Activated CD4-positive, alpha-beta T cell treated with anti-CD3 and anti-CD28 coated beads, Interleukin-2, amount 50 U/mL, for 1 hour (primary cell): ENCODE data around the gene BCAR3.
"Not testable (repeated sequence)": the region's sequence is repeated elsewhere in the genome, so short reads cannot be mapped to it uniquely, and the experiment has no call there.

Experiments
- DNase-seq: peaks from one replicate; pipeline ENCODE4 v3.0.0-alpha.2; 2020

Gene BCAR3

DNA sequence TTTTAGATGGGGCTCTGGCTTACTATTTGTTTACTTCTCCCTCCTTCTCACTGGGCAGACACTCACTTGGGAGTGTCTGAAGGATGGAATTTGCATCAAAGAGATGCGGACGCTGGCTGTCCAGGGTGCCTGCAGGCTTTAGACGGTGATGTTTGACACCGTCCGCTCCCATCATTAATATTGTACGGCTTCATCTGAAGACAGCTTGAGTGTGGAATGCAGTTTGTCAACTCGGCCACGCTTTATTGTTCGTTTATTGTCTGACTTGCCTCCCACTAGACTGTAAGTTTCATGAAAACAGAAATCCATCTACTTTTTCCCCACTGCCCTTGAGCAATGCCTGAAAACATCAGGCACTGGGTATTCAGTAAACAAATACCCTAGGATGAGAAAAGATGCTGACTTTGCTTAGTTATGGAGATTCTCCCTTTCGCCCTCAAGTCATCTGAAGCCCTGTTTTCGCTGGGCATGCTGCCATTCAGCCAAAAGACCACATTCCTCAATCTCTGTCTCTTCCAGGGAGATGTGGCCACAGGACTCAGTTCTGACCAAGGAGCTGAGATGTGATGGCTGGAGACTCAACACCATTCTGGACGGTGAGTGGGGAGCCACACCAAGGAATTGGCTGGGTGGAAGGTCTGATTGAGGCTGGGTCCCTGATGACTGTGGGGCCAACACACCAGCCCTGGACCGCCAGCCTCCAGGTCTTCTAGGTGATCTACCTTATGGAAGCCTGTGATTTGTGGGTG, 87.6 kb downstream of the BCAR3 start:
- DNase-seq = no peak

DNA sequence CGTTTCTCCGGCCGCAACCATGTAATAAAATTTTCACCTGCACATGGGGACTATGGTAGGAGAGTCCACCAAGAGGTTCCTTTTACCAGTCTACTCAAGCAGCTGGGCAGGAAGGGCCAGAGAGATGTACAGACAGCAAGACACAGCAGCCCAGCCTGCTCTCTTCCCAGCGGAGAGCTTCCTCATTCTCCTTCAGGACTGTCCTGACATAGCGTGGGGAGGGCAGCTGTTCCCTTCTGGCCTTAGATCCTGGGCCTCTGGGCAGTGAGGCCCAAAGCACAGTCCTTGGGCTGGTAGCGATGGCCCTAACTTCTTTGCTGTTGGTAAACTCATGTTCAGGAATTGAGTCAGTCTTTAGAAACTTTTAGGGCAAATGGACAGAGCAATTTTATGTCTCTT, 89.1 kb downstream of the BCAR3 start:
- DNase-seq = no peak

DNA sequence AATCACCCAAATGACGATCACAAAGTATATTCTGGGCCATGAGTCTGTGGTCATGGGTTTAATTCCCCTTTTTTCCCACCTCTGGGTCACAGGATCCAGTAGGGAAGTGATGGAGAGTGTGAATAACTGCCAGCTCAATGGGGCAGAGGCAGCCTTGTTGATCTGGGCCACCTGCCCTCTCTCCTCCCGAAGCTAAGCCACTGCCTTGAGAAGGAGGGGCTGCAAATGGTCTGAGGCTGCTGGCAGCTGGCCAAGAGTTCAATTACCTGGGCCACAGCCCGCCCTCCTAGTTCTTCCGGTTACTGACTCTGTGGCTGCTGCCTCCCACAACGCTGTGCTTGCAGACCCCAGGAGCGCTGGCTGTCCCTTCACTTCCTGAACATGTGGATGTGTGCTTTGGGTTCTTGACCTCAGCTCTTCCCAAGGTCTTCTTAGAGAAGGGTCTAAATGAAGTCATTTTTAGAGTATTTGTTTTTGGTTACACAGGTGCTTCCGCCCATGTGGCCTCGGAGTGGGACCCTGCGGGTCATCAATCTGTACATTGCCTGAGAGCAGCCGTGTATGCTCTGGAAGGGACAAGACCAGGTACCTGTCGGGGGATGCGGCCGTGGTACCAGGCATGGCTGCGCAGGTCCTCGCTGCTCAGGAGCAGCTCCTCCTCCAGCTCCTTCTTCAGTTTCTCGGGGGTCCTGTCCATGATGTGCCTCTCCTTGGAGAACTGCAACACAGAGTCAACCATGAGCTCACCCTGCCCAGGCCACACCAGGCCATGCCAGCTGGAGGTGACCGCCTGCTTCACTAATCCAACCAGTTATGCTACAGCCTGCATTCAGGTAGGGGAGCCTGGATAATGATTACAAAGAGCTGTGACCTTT, 89.7 kb downstream of the BCAR3 start:
- DNase-seq = no peak

DNA sequence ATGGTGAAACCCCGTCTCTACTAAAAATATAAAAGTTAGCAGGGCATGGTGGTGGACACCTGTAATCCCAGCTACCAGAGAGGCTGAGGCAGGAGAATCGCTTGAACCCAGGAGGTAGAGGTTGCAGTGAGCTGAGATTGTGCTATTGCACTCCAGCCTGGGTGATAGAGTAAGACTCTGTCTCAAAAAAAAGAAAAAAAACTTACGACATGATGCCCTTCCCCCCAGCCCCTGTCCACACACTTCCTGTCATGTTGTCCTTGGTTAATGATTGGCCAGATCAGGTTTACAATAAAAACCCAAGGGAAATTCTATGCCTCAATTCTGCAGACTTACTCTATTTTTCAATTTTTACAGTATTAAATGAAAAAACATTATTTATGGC, 90.4 kb downstream of the BCAR3 start:
- DNase-seq = not testable (repeated sequence)

DNA sequence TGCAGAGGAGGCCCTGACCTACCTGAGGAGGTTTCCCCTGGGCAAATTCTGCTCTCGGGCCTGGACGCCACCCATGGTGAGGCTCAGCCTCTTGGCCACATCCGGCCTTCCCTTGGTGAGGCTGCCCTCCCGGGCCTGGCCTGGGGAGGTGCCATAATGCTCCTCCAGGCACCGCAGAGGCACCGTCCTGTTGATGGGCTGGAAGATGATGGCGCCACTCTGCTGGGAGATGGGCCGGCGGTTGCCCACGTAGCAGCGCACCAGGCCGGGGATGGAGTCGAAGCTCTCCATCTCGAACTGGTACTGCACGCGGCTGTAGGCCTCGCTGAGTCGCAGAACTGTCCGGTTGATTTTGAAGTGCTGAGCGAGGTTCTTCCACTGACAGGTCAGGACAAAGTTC, 92.7 kb downstream of the BCAR3 start:
- DNase-seq = no peak

DNA sequence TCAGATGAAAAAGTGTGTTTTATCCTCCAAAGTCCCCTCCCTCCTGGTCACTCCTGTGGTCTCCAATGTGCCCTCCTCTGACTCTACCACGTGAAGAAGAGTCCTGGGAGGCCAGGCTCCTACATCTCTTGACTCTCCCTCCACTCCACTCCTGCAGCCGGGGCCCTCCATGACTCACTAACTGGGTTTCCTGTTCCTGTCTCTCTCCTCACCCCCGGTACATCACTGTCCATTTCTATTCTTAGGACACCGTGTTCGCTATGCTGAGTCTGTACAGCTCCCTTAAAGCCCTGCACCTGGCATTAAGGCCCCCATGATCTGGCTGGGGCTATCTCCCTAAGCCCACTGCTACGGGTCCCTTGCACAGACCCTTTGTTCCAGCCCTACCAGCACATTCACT, 93.4 kb downstream of the BCAR3 start:
- DNase-seq = no peak

DNA sequence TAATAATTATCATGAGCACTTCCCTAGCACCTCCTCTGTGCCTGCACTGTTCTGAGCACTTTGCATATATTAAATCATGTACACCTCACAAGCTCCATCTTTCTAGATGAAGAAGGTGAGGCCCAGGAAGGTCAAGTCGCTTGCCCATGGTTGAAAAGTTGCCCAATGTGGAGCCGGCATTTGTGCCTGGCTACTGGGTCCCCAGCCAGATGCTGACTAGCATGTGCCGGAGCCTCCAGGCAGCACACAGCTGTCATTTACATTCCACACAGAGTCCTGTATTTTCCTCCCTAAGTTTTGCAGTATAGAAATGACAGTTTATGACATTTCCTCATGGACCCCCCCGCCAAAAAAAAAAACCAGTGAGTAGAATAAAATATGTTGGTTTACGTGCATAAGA, 94.3 kb downstream of the BCAR3 start:
- DNase-seq = no peak

DNA sequence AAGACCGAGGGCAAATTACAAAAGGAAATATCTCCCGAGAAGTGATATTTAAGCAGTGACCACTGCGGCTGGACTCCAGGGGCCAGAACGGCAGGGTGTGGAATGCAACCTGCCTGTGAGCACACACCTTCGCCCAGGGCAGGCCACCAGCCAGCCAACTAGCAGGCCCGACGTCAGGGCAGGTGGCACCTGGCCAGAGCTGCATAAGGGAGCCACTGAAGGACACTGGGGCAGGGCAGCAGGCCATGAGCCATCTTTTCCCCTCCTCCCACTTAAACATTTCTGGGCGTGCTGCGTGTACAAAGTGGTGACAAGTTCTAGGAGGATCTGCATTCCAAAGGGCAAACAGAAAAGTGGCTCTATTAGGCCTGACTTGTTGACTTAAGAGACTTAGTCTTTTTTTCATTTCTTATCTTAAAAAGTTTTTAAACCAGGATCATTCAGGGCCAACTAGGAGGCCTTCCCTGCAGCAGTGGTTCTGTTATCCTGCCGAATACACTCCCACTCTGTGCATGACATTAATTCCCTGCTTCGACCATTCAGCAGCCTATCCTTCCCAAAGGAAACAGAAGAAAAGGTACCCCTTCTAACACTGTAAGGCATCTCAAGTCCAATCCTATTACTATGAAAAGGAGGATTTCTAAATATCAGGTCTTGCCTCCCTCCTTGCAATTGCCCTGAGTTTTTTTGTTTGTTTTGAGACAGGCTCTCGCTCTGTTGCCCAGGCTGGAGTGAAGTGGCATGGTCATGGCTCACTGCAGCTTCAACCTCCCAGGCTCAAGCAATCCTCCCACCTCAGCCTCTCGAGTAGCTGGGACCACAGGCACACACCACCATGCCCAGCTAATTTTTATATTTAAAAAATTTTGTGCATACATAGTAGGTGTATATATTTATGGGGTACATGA, 96.3 kb downstream of the BCAR3 start:
- no peak for DNase-seq

DNA sequence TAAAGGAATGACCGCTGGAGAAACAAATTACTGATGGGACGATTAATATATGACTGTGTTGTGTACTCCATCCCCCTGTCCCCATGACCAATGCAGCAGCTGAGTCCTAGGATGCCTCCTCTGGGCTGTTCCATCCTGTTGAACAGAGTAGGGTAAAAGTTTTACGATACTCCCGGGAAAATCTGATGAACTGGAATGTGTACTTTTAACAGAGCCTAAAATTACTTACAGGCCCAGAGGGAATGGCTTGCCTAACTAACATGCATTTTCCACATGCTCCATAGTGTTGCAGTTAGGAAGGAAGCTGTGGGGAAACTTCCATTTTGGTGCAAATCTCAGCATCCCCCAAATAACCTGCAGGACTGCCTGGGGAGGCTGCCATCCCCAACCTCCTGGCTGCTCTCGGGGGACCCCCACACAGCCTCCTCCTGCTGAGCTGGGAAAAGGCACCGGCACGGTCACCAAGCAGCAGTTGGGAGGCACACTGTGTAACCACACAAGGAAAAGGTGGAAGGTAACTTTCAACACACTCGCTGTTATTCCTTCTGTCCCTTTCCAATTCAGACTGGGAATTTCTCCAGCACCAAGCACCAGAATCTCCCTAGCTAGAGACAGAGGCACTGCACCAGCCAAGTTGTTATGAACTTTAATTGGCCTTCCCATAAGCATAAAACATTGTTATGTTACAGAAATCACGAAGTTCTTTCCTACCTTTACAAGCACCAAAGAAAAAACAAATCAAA, 97.2 kb downstream of the BCAR3 start:
- DNase-seq = no peak

DNA sequence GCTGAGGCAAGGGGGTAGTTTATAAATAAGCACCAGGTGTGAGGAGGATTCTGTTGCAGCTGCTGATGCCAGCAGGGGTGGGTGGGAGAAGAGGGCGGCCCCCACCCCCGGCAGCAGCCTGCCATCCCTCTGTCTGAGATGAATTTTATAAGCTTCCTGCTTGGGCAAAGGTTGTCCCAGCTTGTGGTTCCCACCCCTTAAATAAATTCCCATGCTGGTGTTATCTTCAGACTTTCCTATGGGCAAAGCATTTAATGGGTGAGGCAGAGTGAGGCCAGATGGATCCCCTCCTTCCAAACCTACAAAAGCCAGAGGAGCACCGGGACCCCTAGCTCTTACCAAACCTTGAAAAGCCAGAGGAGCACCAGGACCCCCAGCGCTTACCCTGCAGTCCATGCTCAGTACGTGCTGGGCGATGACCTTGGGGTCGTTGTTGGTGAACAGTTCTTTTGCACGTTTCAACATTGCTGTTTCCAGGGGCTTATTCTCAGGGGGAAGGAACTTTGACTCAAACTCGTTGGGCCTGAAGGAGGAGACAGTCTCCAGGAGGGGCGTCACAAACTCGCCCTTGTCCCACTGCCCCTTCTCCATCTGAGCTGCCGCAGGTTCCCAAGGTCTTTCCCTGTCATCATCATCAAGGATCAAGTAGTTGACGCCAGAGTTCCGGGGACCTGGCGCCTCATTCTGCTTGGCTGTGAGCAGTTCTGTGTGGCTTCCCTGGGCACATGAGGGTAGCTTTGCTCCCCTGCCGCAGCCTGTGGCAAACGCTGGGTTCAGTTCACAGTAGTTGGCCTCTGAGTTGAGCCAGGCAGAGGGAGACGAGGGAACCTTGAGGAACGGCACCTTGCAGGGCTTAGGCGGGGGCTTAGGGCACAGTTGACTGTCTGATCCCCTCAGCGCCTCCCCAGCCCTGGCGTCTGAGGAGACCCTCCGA, 99.5 kb downstream of the BCAR3 start:
- no peak for DNase-seq

DNA sequence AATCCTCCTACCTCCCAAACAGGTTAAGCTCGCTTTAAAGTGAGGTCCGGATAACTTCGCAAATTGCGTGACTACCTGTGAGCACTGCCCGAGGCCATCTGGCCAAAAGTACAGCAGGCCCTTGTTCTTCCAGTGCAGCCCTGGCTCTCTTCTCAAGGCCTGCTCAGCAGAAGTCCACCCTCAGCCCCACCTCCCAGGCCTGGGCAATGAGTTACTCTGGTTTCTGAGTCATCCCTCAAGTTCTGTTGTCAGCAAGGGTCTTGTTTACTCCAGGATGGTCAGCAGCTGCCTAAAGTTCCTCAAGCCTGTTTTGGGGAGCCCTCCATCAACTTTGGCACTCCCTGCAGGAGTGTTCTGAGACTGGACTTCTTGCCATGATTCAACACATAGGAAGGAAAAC, 101.7 kb downstream of the BCAR3 start:
- DNase-seq = no peak

DNA sequence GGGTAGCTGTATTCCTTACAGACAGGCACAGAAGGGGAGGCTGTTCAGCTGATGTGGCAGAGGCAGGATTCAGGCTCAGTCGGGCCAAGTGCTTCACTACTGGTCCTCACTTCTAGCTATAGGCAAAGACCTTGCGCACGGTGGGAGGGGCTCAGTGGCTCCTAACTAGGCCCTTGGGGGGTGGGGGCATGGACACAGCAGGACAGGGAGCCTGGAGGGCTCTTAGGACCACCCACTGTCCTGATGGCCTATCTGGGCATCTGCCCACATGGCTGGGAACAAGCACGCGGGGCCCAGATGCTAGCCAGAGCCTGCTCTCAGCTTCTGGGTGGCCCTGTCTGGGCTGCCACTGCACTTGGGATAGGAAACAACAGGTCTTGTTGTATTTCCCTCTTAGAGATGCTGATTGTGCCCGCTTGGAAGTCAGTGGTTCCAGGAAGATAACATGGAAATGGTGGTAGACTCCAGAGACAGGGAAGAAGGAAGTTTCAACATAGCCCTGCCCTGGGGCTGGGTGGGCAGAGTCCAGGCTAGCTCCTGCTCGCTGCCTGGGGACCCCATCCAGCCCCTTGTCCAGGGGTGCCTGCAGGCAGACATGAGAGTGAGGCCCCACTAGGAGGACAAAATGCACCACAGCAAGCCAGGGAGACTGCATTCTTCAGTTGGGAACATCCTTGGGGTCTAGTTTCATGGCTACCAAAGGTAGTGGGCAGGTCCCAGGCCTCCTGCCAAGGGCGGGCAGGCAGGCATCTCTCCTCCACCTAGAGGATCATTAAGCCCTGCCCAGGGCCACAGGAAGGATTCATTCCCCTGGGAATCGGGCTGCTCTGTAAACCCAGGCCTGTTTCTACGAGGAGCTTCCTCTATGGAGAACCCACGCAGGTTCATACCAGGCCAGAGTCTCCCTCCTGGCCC, 102.5 kb downstream of the BCAR3 start:
- no peak for DNase-seq

DNA sequence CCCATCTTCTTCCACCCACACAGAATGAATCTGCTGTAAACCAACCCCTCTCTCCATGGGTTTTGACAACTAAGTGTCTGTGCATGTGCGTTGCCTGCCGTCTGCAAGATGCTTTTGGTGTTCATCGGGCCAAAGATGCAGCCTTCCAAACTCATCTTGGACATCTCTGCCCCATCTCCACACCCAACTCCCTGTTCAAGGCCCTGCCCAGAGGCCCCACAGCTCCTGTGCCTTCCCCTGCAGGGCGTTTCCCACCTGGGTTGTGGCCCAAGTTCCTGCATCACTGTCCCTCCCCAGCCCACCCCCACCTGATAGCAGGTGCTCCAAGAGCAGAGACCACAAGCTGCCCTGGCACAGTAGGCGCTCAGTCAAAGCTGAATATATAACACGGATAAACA, 103.2 kb downstream of the BCAR3 start:
- DNase-seq = no peak

DNA sequence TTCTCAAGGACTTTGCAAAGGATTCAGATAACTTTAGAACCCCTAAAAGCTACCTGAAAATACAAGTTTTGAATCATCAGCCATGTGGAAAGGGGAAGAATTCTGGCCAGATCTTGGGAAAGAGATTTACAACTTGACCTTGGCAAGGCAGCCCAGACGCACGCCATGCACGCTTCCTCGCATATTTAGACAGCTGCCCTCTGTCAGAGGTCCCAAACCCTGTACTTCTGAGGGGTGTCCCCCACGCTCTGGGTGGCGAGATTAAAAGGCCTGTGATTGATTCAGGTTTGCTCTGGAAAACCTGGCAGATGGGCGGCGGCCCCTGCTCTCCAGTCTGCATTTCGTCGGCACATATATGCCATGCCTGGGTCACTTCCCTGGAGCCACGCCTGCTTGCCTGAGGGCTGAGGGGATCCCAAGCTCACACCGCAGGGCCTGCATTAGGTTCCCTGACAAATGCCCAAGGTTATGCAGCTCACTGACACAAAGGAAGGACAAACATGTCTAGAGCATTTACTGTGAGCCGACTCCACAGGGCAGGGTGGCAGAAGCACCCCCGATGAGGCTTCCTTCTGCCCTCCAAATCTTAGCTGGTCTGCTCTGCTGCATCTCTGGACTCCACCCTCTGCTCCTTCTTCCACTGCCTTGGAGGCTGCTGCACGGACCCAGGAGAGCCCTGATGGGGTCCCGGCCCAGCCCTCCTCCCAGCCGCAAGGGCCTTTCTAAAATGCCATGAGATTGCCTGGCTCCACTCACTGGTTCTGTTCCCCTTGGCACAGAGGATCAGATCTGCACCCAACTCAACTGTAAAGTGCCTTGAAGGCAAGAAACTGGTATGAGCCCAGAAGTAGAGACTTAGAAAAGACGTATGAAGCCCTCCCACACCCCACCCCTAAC, 103.9 kb downstream of the BCAR3 start:
- DNase-seq = no peak

DNA sequence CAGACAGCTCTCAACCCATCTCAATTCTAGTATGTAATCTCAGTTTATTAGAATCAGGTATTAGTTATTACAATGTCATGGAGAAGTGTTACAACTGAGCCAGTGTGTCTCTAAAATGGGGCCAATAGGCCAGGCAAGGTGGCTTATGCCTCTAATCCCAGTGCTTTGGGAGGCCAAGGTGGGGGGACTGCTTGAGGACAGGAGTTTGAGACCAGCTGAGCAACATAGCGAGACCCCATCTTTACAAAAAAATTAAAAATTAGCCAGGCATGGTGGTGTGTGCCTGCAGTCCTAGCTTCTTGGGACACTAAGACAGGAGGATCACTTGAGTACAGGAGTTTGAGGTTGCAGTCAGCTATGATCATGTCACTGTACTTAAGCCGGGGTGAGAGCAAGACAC, 104.9 kb downstream of the BCAR3 start:
- DNase-seq = no peak

DNA sequence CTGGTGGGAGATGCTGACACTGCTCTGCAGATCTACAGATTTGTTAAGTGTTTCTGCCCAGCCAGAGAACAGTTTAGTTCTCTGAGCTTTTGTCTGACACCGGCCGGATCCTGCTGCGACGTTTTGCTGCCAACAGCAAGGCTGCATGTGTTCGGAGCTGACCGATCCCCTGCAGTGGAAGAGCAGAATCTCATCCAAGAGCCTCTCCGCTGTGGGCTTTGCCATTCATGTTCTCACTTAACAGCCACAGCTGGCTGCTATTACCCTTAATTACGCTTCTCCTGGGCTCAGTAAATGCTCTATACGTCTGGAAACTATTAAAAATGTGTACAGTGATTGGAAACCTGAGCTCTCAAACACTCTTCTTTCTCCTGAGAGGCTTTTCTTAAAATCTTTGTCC, 105.3 kb downstream of the BCAR3 start:
- no peak for DNase-seq

DNA sequence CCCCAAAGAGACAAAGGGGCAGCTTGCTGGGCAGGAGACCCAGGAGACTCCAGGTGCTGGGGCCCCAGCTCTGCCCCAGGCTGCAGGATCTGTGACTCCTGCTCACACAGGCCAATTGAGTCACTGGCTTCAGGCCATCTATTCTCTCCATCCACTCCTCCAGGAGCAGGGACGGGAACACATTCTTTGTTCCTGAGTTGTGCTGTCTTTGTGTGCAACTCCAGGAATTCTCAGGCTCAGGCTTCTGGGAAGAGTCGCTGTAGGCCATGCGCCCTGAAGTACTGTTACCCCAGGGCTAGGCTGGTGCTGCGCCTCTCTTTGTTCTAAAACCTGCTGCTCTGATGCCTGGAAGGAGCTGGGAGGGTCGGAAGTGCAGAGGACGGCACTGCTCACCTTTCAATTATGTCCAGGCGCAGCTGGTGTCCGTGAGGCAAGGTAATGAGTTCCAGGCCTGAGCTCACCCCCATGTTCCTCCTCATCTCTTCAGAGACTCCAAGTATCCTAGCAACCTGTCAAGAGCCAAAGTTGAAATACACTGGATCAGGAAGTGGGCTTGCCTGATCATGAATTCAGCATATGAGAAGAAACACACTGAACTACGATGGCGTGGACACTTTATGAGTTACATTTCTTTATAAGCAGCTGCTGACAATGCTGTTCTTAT, 105.9 kb downstream of the BCAR3 start:
- DNase-seq = no peak

DNA sequence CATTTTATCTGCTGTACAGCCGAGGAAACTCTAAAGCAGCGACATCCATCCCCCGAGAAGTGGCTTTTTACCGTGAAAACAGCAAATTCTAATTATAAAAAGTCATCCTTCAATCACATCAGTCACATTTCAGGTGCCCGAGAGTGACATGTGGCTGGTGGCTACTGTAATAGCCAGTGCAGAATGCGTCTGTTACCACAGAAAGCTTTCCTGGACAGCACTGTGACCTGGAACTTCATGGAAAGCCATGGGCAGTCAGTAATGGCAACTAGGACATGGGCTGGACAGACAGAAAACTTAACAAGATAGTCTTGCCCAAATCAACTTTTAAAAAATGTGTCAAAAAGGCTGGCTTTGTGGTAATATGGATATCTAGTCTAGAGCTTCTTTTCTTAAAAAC, 106.6 kb downstream of the BCAR3 start:
- DNase-seq = no peak

DNA sequence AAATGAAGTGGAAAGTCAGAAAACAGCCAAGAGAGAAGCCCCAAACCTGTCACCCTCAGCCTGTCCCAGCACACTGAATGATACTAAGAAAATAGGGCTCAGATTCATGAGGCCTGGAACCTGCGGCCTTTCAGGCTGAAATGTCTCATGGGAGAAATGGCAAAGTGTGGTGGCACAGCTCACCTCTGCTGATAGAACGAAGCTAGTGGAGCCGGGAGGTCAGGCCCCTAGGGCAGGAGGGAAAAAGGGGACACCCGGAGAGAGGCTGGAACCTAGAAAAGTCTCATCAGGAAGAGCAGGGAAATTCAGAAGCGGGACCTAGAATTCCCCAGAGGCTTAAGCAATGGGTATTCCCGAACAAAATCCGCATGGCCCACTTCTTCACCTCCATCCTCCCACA, 107.1 kb downstream of the BCAR3 start:
- no peak for DNase-seq
